Epithelial cell of proximal tubule (primary cell): ENCODE results near the gene DCX. TPM values are rescaled to one million over a fixed set of nuclear protein-coding genes. Genes with fewer than 3 reads are reported as not detected.

ENCODE experiments used
- DNase-seq: peaks from one replicate; pipeline ENCODE4 v3.0.0-alpha.2; 2011; ENCODE audit warnings: low read depth
- H3K4me3 ChIP-seq: 2 replicates; pipeline ENCODE4 v1.5.1; 2011; ENCODE audit warnings: low read depth, mild to moderate bottlenecking, low read length
- CTCF ChIP-seq: conservative IDR thresholded peaks from 2 replicates; pipeline ENCODE4 v1.5.1; 2012; ENCODE audit warnings: low read depth, mild to moderate bottlenecking, low read length
- total RNA-seq: library from RNA; depleted of rRNA; stranded (reverse); fragments of >200 nt; gene quantifications from 2 replicates; pipeline ENCODE4 v1.2.3, GENCODE V29; 2015

DCX gene
- total RNA-seq, 1 donor from 2014 or later = not detected

- no peak for DNase-seq
- TF ChIP-seq CTCF = no peak
- H3K4me3 ChIP-seq = no peak overlapping the region
Measured at GRCh38 chrX:111435469-111435868, 23.5 kb upstream of the DCX start.

- no peak for DNase-seq
- H3K4me3 ChIP-seq = no peak overlapping the region
- TF ChIP-seq CTCF = no peak
Measured at GRCh38 chrX:111431001-111431400, 19.0 kb upstream of the DCX start.

GRCh38 chrX:111411557-111411956 lies 435 bp downstream of the DCX start:
- no peak for DNase-seq
- no peak for TF ChIP-seq CTCF
- no peak overlapping the region for H3K4me3 ChIP-seq

- no peak overlapping the region for H3K4me3 ChIP-seq
- DNase-seq = no peak
- no peak for TF ChIP-seq CTCF
Measured at GRCh38 chrX:111410590-111411078, 1.4 kb downstream of the DCX start.

- no peak overlapping the region for H3K4me3 ChIP-seq
- no peak for DNase-seq
- no peak for TF ChIP-seq CTCF
Measured at GRCh38 chrX:111409326-111409725, 2.7 kb downstream of the DCX start.

- no peak for TF ChIP-seq CTCF
- no peak for DNase-seq
- H3K4me3 ChIP-seq = no peak overlapping the region
Measured at GRCh38 chrX:111407948-111408347, 4.0 kb downstream of the DCX start.

- no peak overlapping the region for H3K4me3 ChIP-seq
- no peak for TF ChIP-seq CTCF
- peak; percentile 20 for DNase-seq
Measured at GRCh38 chrX:111402344-111402743, 9.6 kb downstream of the DCX start.
